WTC11 (cell line): ENCODE measurements around the gene AKR7A2. TPM values are rescaled to one million over a fixed set of nuclear protein-coding genes. Genes with fewer than 3 reads are reported as not detected.

Experiments
- ATAC-seq: fragments of 200-7000 bp; cut with Tn5 transposase; 2 replicates; pipeline ENCODE4 v1.10.0; 2021; ENCODE audit warnings: mild to moderate bottlenecking, moderate library complexity
- CTCF ChIA-PET: fragments of 300-600 bp; sonication (Branson Sonifier 250); formaldehyde crosslinking; loops from one replicate; lab custom pipeline; 2021; ENCODE audit warnings: antibody characterized with exemption; lab: Charles Lee
- POLR2A ChIA-PET: fragments of 350-600 bp; sonication (Branson Sonifier 250); formaldehyde crosslinking; loops from one replicate; lab custom pipeline; 2021; ENCODE audit warnings: antibody characterized with exemption; lab: Charles Lee
- DNase-seq: peaks from one replicate; pipeline ENCODE4 v3.0.0; 2021; ENCODE audit warnings: low spot score
- H3K27ac Mint-ChIP-seq: 2 replicates; pipeline ENCODE4 v1.8.0; 2021; ENCODE audit warnings: mixed read lengths
- H3K27me3 Mint-ChIP-seq: 2 replicates; pipeline ENCODE4 v1.8.0; 2021; ENCODE audit warnings: low read depth, mild to moderate bottlenecking, moderate library complexity, mixed read lengths
- H3K36me3 Mint-ChIP-seq: 2 replicates; pipeline ENCODE4 v1.8.0; 2021; ENCODE audit warnings: mixed read lengths
- H3K4me1 Mint-ChIP-seq: 2 replicates; pipeline ENCODE4 v1.8.0; 2022; ENCODE audit warnings: mixed read lengths
- H3K4me3 Mint-ChIP-seq: 2 replicates; pipeline ENCODE4 v1.8.0; 2021; ENCODE audit warnings: mild to moderate bottlenecking, moderate library complexity, mixed read lengths
- H3K9me3 Mint-ChIP-seq: 2 replicates; pipeline ENCODE4 v1.8.0; 2021; ENCODE audit warnings: mixed read lengths
- CBFB ChIP-seq: sonication (generic); formaldehyde crosslinking; IDR thresholded peaks from 2 replicates; pipeline ENCODE4 v1.8.1; 2022; ENCODE audit warnings: mild to moderate bottlenecking, low read depth, missing genetic modification reagents
- E2F1 ChIP-seq: sonication (generic); formaldehyde crosslinking; IDR thresholded peaks from 2 replicates; pipeline ENCODE4 v1.8.0; 2022; ENCODE audit warnings: mild to moderate bottlenecking, missing genetic modification reagents
- ERG ChIP-seq: fragments of 250-450 bp; sonication (Bioruptor Pico); IDR thresholded peaks from 2 replicates; pipeline ENCODE4 v1.8.0; 2021; ENCODE audit warnings: mild to moderate bottlenecking
- ESRRA ChIP-seq: sonication (generic); formaldehyde crosslinking; IDR thresholded peaks from 2 replicates; pipeline ENCODE4 v1.8.1; 2022; ENCODE audit warnings: mild to moderate bottlenecking, missing genetic modification reagents, borderline replicate concordance
- FOXJ3 ChIP-seq: sonication (generic); formaldehyde crosslinking; IDR thresholded peaks from 2 replicates; pipeline ENCODE4 v1.9.0; 2021; ENCODE audit warnings: missing genetic modification reagents, mild to moderate bottlenecking, borderline replicate concordance
- FOXP4 ChIP-seq: sonication (generic); formaldehyde crosslinking; IDR thresholded peaks from 2 replicates; pipeline ENCODE4 v1.8.0; 2022; ENCODE audit warnings: mild to moderate bottlenecking, missing genetic modification reagents
- IRF2 ChIP-seq: sonication (generic); formaldehyde crosslinking; IDR thresholded peaks from 2 replicates; pipeline ENCODE4 v1.8.0; 2022; ENCODE audit warnings: low read depth, missing genetic modification reagents, borderline replicate concordance
- MYBL2 ChIP-seq: sonication (generic); formaldehyde crosslinking; IDR thresholded peaks from 2 replicates; pipeline ENCODE4 v1.8.1; 2023; ENCODE audit warnings: mild to moderate bottlenecking, moderate library complexity, missing genetic modification reagents
- PREB ChIP-seq: sonication (generic); formaldehyde crosslinking; IDR thresholded peaks from 2 replicates; pipeline ENCODE4 v1.8.1; 2022; ENCODE audit warnings: mild to moderate bottlenecking, missing genetic modification reagents, moderate library complexity, borderline replicate concordance
- RELA ChIP-seq: sonication (generic); formaldehyde crosslinking; IDR thresholded peaks from 2 replicates; pipeline ENCODE4 v1.8.1; 2022; ENCODE audit warnings: missing genetic modification reagents, mild to moderate bottlenecking, borderline replicate concordance
- SMAD4 ChIP-seq: sonication (generic); formaldehyde crosslinking; IDR thresholded peaks from 2 replicates; pipeline ENCODE4 v1.8.0; 2022; ENCODE audit warnings: mild to moderate bottlenecking, missing genetic modification reagents
- USF1 ChIP-seq: sonication (generic); formaldehyde crosslinking; IDR thresholded peaks from 2 replicates; pipeline ENCODE4 v1.8.0; 2022; ENCODE audit warnings: mild to moderate bottlenecking, missing genetic modification reagents
- ZNF512 ChIP-seq: sonication (generic); formaldehyde crosslinking; IDR thresholded peaks from 2 replicates; pipeline ENCODE4 v1.8.1; 2022; ENCODE audit warnings: missing genetic modification reagents, borderline replicate concordance
- ZNF671 ChIP-seq: fragments of 250-450 bp; sonication (Bioruptor Pico); IDR thresholded peaks from 2 replicates; pipeline ENCODE4 v1.8.0; 2021; ENCODE audit warnings: mild to moderate bottlenecking
- total RNA-seq: library from RNA; stranded (reverse); gene quantifications from 3 replicates; pipeline ENCODE4 v1.2.3, GENCODE V29; 2021

Gene AKR7A2
- total RNA-seq, 1 experiment from 2014 or later = 43.4 TPM

GRCh38 chr1:19284881-19285280, 27.1 kb downstream of the AKR7A2 start:
- Mint-ChIP-seq H3K4me3 (no peak overlapping the region), H3K27me3 (peaks cover 30% of the 10 kb centered on the region)

GRCh38 chr1:19283891-19284290, 28.1 kb downstream of the AKR7A2 start:
- Mint-ChIP-seq H3K4me1 (peaks cover 2% of the 10 kb centered on the region; the same call in 1 of the 2 replicates), H3K36me3 (no peaks in the 10 kb centered on the region), H3K27me3 (peaks cover 20% of the 10 kb centered on the region)

More at GRCh38 chr1:19284881-19285280, 27.1 kb downstream of the AKR7A2 start:
- ATAC-seq (no peak), DNase-seq (no peak)
- Mint-ChIP-seq H3K27ac (no peak overlapping the region), H3K4me1 (peaks cover 6% of the 10 kb centered on the region), H3K36me3 (no peaks in the 10 kb centered on the region), H3K9me3 (peaks cover under 1% of the 10 kb centered on the region; the same call in 1 of the 2 replicates)
- POLR2A ChIA-PET = no interaction called here
- TF ChIP-seq CBFB (CRISPR knock-in tag) (no peak), ZNF671 (CRISPR knock-in tag) (no peak), IRF2 (CRISPR knock-in tag) (no peak), ESRRA (no peak), ZNF512 (CRISPR knock-in tag) (no peak), PREB (CRISPR knock-in tag) (no peak), E2F1 (CRISPR knock-in tag) (no peak), MYBL2 (CRISPR knock-in tag) (no peak), RELA (no peak)
- CTCF ChIA-PET = no interaction called here

More at GRCh38 chr1:19283891-19284290, 28.1 kb downstream of the AKR7A2 start:
- ChIA-PET POLR2A (no interaction called here), CTCF (no interaction called here)
- Mint-ChIP-seq H3K4me3 (no peak overlapping the region), H3K9me3 (peaks cover 6% of the 10 kb centered on the region), H3K27ac (no peak overlapping the region)
- DNase-seq (no peak), ATAC-seq (no peak)
- TF ChIP-seq SMAD4 (CRISPR knock-in tag) = no peak
- no peak for TF ChIP-seq USF1
- no peak for TF ChIP-seq FOXJ3 (CRISPR knock-in tag)
- TF ChIP-seq ESRRA = no peak
- no peak for TF ChIP-seq ERG (CRISPR knock-in tag)
- no peak for TF ChIP-seq FOXP4
- no peak for TF ChIP-seq PREB (CRISPR knock-in tag)
